CD4-positive, alpha-beta T cell treated with Interleukin-17A for 1 hour (primary cell): ENCODE measurements around the gene ZNF765.
"Not testable (repeated sequence)": the region's sequence is repeated elsewhere in the genome, so short reads cannot be mapped to it uniquely, and the experiment has no call there.

Experiments
- DNase-seq: peaks from one replicate; pipeline ENCODE4 v3.0.0-alpha.2; 2020

Gene ZNF765

DNA sequence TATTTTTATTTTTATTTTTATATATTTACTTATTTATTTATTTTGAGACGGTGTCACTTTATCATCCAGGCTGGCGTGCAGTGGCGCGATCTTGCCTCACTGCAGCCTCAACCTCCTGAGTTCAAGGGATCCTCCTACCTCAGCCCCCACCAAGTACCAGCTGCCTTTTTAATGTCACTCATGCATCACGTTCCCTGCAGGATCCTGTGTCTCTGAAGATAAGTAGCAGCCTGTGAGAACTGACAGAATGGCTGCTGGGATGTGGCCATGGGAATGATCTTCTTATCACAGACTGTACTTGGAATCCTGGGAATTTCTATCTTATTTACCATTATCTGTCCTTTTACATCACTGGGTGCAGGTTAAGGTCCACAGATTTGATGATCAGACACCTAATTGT is 27.6 kb downstream of the ZNF765 start:
- DNase-seq: no peak

DNA sequence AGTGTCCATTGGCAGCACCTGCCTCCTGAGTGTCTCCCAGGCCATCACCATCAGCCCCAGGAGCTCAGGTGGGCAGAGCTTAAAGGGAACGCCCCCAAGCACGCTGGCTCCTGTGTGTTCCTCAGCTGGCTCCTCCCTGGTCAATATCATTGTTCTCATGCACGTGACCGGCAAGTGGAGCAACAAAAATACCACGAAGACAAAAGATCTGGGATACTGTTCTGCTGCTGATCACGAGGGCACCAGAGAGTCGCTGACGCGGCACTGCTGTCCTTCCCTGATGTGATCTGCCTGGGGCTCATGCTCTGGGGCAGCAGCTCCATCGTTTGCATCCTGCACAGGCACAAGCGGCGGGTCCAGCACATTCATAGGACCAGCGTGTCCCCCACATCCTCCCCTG is 28.1 kb downstream of the ZNF765 start:
- DNase-seq: not testable (repeated sequence)

DNA sequence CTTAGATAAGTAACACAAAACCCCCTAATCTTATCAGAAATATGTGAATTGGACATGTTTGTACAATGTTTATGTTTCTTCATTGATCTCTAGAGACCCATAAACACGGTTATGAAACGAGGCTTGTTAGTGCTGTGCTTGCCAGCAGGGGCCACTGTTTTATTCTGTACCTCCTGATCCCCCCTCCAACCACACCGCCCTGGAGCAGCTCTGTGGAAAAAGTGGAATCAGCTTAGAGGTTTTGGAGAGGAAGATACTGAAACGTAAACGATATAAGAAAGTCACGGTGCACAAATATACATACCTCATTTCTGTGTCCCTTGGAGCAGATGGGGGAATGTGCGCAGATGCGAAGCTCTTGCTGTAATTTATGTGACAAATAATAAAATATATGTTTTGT is 28.7 kb downstream of the ZNF765 start:
- DNase-seq: not testable (repeated sequence)

DNA sequence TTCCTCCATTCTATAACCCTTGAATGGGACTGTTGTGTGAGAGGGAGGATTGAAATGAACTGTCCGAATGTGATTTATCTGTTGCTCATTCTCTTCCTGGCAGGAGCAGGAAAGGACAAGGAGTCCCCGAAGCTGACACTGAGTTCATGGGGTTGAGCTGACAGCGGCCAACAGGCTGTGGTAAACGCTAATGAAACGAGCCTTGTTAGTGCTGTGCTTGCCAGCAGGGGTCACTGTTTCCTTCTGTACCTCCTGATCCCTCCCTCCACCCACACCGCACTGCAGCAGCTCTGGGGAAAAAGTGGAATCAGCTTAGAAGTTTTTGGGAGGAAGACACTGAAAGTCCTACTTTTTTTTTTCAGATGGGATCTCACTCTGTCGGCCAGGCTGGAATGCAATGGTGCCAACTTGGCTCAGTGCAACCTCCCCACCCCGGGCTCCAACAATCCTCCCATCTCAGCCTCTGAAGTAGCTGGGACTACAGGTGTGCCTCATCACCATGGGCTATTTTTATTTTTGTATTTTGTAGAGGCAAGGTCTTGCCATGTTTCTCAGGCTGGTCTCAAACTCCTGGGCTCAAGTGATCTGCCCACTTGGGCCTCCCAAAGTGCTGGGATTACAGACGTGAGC is 30.1 kb downstream of the ZNF765 start:
- peak; percentile 74 for DNase-seq

DNA sequence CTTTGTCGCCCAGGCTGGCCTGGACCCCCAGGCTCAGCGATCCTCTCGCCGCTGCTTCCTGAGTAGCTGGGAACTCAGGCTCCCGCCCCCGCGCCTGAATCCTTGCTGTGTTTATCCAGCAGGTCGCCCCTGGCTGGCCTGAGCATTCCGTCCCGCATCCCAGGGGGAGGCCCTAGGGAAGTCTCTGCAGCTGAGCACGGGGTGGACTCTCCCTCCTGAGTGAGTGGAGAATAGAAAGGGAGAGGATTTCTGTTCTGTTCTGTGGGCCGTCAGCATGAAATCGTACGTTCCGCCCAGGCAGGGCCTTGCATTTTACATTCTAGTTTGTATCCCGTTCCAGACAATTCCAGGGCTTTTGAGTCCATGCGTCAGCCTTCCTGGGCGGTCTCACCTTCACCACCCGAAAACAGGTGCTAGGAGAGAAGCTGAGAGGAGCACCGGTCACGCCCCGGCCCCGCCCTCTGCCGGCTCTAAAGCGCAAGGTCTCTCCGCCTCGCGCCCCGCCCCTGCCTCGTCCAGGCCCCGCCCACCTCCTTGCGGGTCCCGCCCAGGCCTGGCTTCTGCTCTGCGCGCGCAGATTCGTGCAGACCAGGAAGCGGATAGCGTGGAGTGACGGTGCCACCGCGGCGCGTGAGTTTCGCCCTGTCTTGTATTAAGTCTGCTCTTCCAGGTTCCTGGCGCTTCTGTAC is 36.6 kb downstream of the ZNF765 start, which contains the start of gene ZNF761:
TSS of gene ZNF761 (plus strand) at position 586 of the 689 bp plus-strand sequence. CDS start 15,285 bp downstream, outside the sequence.
- DNase-seq: peak; percentile 97

DNA sequence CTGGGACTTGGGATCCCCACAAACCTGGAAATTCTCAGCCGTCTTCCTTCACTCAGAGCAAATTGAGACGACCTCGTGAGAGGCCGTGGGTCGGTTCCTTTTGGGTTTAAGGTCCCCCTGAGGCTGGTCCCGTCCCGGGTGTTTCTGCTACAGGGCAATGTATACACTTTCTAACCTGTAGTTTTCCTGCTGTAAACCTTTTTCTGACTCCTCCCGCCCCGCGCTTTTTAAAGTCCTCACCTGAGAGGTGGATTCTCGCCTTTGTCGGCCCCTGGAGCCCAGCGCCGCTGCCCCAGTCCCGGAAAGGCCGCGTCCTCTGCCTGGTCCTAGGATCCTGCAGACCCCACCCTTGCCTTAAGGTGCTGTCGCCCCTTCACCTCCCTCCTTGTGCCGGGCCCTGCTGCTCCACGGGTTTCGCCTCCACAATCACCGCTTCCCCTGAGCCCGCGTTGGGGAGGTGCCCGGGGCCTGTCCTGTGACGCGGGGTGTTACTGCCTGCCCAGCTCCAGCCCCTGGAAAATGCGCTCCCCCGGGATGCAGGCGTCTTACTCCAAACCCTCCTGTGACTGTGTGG is 37.2 kb downstream of the ZNF765 start:
- DNase-seq: no peak

DNA sequence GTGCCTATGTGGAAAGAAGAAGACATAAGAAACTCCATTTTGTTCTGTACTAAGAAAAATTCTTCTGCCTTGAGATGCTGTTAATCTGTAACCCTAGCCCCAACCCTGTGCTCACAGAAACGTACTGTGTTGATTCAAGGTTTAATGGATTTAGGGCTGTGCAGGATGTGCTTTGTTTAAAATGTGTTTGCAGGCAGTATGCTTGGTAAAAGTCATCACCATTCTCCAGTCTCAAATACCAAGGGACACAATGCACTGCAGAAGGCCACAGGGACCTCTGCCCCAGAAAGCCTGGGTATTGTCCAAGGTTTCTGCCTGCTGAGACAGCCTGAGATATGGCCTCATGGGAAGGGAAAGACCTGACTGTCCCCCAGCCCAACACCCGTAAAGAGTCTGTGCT is 48.9 kb downstream of the ZNF765 start:
- not testable (repeated sequence) for DNase-seq

DNA sequence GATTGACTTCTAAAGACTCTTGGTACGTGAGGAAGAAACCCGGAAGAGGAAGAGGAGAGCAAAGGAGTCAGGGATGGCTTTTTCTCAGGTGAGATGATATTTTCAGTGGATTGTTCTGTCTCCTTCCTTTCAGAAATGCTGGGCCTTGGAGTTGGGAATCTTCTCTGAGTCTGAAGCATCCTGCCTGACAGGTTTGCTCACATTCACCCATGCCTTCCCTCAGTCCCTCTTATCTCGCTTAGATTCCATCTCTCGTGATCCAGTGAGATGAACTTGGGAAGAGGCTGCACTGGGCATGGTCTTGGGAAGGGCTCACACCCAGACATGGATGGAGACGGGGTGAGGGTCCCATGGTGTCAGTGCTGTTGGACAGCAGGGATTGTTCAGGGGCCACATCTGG is 52.2 kb downstream of the ZNF765 start:
- not testable (repeated sequence) for DNase-seq

DNA sequence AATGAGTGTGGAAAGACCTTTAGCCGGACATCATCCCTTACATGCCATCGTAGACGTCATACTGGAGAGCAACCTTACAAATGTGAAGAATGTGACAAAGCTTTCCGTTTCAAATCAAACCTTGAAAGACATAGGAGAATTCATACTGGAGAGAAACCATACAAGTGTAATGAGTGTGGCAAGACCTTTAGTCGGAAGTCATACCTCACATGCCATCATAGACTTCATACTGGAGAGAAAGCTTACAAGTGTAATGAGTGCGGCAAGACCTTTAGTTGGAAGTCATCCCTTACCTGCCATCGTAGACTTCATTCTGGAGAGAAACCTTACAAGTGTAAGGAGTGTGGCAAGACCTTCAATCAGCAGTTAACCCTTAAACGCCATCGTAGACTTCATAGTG is 60.9 kb downstream of the ZNF765 start:
- no peak for DNase-seq

DNA sequence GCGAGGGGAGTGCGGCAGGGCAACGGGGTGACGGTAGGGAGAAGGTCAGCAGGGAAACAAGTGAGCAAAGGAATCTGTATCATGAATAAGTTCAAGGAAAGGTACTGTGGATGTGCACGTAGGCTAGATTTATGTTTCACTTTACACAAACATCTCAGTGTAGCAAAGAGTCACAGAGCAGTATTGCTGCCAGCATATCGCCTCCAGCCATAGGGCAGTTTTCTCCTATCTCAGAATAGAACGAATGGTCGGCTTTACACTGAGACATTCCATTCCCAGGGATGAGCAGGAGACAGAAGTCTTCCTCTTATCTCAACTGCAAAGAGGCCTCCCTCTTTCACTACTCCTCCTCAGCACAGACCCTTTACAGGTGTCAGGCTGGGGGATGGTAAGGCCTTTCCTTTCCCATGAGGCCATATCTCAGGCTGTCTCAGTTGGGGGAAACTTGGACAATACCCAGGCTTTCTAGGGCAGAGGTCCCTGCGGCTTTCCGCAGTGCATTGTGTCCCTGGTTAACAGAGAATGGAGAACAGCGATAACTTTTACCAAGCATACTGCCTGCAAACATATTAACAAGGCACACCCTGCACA is 65.3 kb downstream of the ZNF765 start:
- DNase-seq: not testable (repeated sequence)

DNA sequence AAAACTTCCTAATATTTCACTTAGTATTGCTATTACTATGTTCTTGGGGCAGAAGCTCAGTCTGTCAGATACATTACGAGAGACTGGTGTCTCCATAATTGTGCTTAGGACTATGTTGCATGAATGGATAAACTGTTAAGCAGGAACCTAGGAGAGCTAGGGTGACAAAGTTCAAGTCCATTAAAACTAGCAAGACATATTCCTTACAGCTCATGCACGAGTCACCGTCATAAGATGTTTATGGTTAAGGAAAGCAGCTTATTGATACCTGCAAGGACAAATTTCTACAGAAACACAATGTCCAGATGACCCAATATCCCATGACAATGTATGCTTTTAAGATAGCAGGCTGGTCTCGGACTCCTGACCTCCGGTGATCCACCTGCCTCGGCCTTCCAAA is 66.9 kb downstream of the ZNF765 start:
- no peak for DNase-seq

DNA sequence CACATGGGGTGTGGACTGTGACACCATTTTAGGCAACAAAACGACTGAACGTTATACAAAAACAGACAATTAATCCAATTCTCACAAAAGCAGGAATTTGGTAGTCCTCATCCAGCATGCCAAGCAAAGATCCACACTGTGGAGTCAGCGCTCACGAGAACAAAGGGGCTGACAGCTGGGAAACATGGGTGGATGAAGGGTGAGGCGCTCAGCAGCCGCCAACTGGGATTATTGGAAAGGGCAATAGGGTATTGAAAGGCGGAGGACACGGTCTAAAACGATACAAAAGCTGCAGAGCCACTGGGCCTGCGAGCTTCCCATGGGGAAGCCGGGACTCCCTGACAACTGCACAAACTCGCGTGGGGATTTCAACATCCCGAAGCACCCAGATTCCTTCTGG is 67.9 kb downstream of the ZNF765 start:
- no peak for DNase-seq

DNA sequence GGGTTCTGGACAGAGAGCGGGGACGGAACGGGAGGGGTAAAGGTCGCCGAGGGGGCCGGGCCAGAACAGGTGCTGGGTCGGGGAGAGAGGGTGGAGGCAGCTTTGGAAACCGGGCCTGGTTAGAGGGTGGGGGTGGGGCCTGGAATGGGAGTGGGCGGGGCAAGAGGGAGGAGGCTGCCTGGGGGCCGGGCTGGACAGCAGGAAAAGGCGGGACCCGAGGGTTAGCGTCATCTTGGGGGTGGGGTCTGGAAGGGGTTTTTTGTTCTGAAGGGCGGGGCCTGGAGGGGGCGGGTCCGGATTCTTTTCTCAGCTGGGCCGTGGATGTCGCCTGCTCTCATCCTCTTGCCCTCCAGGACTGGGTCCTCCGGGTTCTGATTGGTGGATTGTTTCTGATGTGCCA is 68.3 kb downstream of the ZNF765 start:
- no peak for DNase-seq

DNA sequence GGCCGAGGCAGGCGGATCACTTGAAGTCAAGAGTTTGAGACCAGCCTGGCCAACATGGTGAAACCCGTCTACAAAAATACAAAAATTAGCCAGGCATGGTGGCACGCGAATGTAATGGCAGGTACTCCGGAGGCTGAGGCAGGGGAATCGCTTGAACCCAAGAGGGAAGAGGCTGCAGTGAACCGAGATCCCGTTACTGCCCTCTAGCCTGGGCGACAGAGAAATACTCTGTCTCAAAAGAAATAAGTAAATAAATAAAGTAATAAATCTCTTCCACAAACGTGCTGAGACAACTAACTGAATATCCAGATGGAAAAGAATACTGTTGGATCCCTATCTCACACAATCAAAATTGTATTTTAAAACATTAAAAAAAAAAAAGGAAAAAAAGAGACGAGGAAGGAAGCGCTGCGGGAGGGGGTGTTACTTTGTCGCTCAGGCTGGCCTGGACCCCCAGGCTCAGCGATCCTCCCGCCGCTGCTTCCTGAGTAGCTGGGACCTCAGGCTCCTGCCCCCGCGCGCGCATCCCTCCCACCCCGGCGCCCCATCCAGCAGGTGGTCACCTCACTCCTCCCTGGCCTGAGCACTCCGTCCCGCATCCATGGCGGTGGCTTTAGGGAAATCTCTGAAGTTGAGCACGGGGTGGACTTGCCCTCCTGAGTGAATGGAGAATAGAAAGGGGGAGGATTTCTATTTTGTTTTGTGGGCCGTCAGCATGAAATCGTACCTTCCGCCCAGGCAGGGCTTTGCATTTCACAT is 72.0 kb downstream of the ZNF765 start:
- DNase-seq: no peak

DNA sequence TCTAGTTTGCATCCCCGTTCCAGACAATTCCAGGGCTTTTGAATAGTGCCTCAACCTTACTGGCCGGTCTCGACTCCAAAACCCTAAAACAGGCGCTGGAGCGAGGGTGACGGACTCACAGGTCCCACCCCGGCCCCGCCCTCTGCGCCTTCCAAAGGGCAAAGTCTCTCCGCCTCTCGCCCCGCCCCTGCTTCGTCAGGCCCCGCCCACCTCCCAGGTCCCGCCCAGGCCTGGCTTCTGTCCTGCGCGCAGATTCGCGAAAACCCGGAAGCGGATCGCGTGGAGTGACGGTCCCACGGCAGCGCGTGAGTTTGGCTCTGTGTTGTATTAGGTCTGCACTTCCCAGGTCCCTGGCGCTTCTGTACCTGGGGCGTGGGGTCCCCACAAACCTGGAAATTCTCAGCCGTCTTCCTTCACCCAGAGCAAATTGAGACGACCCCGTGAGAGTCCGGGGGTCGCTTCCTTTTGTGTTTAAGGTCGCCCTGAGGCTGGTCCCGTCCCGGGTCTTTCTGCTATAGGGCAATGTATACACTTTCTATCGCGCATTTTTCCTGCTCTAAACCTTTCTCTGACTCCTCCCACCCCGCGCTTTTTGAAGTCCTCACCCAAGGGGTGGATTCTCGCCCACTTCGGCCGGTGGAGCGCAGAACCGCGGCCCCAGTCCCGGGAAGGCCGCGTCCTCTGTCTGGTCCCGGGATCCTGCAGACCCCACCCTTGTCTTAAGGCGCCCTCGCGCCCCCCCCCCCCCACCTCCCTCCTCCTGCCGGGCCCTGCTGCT is 72.7 kb downstream of the ZNF765 start, which contains the start of gene ZNF813:
TSS of gene ZNF813 (plus strand) at position 249 of the 778 bp plus-strand sequence. CDS start 16,090 bp downstream, outside the sequence.
- DNase-seq: peak; percentile 96

DNA sequence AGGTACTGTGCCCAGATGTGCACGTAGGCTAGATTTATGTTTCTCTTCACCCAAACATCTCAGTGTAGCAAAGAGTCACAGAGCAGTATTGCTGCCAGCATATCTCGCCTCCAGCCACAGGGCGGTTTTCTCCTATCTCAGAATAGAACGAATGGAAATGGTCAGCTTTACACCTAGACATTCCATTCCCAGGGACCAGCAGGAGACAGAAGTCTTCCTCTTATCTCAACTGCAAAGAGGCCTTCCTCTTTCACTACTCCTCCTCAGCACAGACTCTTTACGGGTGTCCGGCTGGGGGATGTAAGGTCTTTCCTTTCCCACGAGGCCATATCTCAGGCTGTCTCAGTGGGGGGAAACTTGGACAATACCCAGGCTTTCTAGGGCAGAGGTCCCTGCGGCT is 73.7 kb downstream of the ZNF765 start:
- DNase-seq: not testable (repeated sequence)

DNA sequence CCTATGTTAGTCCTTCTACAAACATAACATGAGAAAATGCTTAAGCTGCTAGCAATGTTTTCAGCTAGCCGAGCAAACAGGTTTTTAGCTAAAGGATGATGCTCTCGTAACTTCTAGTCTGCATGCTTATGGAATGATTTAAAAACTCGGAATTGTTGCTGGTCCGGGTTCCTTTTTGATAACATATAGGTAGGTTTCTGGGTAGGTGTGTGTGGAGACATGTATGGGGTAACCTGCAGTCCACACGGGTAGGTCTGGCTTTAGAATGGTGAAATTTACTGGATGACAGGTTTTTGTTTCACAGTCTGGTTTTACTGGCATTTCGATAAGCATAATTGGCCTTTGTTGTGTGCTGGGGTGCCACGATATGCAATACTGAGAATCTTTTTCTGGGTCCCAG is 77.0 kb downstream of the ZNF765 start:
- DNase-seq: no peak

DNA sequence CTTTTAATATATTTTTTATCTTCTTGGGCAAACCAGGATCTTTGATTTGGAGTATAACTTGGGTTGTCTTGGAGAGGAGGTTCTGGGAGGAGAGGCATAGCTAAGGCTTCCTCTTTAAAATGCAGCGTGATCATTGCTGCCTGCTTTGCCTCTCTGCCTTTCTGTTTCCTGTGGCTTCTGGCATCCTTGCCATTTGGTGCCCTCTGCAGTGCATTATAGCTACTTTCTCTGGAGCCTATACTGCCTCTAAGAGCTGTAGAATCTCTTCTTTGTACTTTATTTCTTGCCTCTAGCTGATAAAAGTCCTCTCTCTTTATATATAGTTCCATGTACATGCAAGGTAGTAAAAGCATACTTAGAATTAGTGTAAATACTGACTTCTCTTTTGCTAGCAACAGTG is 79.9 kb downstream of the ZNF765 start:
- not testable (repeated sequence) for DNase-seq

DNA sequence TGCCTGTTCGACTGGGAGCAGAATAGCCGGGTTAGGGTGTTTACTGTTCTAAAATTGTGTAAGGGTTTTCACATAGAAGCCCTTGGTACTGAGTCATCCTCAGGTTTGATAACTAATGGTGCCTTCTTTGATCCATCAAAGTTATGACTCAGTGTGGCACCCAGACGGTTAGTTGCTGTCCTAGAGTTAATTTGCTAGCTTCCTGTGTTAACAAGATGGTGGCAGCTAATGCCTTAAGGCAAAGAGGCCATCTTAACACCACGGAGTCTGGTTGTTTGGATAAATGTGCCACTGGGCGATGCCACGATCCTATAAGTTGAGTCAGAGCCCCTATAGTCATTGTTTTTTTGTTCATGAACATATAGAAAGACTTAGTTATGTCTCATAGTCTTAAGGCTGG is 80.5 kb downstream of the ZNF765 start:
- DNase-seq: not testable (repeated sequence)
